ENCODE measurements around the gene PGAM2.

Gene PGAM2

DNA sequence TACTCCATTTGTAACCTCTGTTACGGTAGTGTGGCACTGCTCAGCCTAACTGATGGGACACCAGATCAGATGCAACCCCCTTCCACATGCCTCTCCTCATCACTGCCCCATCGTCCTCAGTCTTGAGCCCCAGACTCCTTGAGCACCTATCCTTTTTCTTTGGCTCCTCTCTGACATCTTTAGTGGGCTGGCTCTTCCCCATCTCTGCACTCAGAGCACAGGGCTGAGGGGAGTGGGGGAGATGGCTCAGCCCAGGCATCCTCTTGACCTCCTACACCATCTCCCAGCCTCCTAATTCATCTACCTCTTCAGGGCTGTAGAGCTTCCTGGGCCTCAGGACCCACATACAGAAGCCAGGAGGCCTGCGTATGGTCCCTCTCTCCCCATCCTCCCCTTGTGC is 18.4 kb upstream of the PGAM2 start:
- DNase-seq (ENCODE audit: low read depth), result no peak

DNA sequence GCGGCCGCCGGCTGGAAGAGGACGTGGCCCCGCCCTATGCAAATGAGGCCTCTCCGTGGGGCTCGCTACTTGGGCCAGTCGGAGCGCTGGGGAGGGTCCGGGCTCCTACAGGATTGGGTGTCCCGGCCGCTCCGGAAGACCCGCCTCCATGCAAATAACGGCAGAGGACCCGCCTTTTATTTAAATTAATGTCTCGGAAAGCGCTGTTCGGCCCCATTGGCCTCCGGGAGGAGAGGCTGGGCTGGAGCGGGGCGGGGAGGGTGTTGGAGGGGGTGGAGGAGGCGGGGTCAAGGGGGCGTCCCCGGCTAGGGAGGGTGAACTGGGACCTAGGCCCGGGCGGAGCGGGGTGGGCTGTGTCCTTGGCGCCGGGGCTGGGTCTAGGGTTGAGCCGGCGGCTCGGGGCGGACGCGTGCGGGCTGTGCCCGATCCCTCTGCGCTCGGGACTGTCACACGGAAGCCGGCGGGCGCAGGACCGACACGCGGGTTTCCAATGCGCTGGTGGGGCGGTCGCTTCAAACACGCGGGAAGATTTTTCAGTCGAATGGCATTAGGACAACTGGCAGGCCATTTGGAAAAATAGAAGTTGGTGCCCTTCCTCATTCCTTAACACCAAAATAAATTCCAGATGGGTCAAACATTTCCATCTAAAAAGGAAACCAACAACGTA is 17.3 kb upstream of the PGAM2 start:
- peak; percentile 92 for DNase-seq (ENCODE audit: low read depth)

DNA sequence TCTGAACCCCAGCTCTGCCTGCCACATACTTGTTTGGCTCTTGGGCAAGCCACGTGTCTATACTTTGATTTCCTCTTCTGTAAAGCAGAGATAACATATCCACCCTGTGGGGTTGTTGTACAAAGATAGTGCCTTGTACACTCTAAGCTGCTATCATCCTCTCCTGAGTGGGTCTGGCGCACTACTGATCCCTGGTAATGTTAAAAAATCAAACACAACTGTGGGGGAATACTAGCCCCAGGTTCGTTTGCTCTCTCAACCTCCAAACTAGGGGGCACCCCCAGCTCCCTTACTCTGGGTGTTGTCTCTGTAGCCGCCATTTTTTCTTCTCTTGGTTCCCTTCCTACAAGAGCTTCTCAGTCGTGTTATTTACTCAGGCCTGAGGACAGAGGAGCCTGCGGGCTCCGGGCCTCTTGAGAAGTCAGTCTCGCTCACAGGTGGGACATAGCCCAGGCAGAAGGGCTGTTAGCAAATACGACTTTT is 15.9 kb upstream of the PGAM2 start:
- no peak for DNase-seq (ENCODE audit: low read depth)

DNA sequence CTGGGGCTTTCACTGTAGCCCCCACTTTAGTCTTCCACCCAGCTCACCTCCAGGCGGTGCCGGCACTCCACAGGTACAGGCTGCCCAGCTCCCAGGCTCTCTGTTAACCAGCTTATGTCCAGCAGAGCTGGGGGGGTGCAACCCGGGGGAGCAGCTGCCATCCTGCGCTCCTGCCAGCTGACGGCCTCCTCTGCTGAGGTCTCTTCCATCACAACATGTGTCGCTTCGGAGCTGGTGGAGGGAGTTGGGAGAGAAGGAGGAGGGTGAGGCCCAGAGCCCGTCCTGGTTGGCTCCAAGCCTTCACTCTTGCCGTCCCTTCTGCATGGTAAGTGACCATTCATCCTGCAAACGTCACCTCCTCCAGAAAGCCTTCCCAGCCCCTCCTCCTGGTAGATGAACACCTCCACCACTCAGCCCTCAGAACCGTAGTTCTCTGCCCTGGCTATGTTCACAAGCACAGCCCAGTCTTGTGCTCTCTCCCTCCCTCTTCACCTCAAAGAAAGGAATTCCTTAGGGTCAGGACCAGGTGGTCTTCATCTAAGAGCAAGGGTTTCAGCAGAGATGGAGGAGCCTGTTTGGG is 15.4 kb upstream of the PGAM2 start:
- no peak for DNase-seq (ENCODE audit: low read depth)

DNA sequence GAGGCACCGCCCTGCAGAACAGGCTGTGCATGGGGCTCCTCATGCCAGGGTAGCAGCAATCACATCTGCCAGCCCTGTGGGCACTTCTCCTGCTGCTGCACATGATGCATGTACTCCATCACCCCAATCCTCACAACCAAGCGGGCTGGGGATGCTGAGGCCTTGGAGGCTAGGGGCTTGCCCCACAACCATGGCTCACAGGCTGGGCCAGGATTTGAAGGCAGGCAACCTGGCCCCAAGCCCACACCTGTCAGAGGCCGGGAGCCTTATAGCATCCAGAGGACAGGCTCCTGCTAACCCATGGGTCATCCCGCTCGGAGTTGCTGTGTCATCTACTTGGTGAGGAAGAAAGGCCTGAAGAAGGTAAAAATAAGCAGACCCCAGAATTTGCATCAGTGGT is 14.8 kb upstream of the PGAM2 start:
- DNase-seq (ENCODE audit: low read depth), result no peak

DNA sequence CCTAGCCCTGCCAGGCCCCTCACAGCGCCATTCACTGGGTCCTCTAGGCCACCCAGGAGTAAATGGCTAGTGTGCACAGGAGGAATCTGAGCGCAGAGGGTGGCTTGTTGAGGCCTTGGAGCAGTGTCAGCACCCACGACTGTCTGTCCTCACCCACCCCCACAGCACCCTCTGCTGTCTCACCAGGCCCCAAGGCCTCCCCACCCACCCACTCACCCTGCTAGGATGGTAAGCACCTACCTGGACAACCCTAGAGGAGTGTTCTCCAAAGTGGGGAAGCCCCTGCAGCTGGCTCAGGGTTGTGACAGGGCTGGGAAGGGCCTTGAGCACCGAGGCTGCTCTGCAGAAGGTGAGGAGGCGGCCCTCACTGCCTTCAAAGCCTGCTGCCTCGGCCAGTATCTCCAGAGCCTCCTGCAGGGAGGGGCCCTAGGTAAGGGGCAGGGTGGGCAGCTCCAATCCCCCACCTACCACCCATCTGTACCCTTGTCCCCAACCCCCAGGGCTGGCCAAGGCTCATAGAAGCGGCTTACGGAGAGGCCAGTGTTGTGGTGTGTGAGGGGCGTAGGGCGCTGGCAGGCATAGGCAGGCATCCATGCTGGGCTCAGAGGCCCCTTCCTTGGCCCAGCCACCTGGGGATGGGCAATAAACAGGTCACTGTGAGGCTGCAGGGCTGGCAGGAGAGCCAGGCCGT is 14.1 kb upstream of the PGAM2 start:
- no peak for DNase-seq (ENCODE audit: low read depth)

DNA sequence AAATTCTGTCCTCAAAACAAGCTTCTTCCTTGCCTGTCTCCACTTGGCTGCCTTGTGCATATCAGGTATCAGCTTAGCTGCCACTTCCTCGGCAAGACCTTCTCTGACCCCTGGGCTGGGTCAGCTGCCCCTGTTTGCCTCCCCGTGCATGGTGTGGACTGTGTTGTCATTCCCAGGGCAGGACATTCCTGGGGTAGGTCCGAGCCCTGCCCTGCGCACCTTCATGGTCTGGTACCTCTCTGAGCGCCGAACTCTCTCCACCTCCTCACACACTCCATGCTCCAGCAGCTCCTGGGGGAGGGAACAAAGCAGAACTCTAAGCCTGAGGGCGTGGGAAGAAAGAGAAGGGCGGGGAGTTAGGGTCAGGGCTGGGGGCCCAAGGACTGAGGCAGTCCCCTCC is 13.2 kb upstream of the PGAM2 start:
- no peak for DNase-seq (ENCODE audit: low read depth)

DNA sequence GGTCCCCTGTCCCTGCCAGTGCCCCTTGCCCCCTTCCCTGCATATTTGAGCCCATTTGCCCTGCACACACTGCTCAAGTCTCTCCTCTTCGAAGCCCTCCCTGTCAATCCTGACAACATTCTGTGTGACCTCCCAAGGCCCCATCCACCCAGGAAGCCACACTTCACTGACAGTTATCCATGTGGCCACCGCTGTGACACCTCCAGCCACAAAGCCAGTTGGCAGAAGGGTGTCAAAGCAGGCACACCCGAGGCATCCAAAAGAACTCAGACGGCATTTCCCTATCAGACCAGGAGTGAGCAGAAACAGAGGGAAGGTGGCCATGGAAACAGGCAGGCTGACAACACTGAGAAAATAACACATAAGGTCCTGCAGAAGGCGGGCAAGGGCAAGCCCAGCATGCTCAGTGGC is 12.3 kb upstream of the PGAM2 start:
- DNase-seq (ENCODE audit: low read depth), result no peak

DNA sequence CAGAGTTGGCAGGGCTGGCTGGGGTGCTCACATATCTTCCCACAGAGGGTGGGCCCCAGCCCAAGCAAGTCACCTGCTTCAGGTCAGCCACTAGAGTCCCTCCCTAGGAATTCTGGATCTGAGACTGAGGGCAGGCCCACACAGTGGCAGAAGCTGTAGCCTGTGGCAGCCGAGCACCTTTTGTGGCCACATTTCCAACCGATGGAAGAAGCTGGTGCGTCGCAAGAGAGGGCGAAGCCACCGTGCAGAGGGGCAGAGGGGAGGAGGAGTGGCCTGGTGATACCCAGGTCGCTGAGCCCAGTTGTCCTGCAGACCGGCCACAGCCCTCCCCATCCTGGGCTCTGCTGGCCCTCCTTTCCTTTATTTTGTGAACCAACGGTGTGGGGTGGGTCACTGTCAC is 11.7 kb upstream of the PGAM2 start:
- DNase-seq (ENCODE audit: low read depth), result no peak

DNA sequence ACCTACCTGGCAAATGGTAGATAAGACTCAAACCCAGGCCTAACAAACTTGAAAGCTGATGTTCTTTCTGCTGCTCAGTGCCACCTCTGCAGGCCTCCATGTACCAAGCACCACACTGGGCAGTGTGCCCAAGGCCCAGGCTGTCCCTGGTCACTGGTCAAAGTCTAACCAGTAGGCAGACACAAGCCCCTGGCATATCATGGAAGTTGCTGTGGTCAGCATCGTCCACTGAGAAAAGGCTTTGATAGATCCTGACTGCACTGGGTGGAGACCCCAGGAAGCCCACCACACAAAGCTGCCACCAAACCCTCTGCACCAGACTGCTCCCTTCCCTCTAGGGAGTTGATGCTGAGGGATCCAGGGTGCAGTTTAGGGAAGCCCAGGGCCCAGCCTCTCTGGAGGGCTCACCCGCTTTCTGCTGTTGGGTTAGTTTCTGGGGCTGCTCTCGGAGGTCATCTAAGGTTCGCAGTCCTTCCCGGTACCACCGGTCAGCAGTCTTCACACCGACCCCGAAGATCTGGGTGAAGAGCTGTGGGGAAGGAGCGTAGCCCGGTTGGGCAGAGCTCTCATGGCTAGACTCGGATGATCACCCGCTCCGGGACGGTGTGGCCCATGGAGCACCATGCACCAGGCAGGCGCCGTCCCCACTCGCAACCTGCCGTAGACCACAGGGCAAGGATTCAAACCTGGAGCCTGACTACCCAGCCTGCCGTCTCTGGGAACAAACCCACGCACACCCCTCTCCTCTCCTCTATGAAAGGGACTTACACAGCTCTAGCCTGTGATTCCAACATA is 10.9 kb upstream of the PGAM2 start:
- DNase-seq (ENCODE audit: low read depth), result no peak

DNA sequence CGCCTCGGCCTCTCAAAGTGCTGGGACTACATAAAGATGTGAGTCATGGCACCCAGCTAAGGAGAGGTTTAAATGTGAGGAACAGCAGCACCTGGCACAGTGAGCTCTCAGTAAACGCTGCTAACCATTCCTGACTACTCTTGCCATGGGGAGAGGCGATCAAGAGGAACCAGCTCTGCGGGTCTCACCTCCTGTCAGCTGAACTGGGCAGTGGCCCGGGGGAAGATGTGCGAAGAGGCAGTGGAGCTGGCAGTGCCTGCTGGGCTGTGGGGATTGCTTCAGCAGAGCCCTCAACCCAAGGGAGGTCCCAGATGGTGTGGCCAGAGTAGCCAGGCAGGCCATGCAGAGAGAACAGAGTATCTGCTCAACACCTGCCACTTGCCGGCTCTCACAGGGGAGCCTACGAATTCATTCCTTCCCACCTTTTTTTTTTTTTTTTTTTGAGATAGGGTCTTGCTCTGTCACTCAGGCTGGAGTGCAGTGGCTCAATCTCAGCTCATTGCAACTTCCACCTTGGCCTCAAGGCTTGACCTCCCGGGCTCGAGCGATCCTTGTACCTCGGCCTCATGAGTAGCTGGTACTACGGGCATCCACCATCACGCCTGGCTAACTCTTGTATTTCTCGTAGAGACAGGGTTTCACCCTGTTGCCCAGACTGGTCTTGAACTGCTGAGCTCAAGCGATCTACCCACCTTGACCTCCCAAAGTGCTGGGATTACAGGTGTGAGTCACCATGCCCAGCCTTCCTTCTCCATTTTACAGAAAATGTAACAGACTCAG is 10.1 kb upstream of the PGAM2 start:
- no peak for DNase-seq (ENCODE audit: low read depth)

DNA sequence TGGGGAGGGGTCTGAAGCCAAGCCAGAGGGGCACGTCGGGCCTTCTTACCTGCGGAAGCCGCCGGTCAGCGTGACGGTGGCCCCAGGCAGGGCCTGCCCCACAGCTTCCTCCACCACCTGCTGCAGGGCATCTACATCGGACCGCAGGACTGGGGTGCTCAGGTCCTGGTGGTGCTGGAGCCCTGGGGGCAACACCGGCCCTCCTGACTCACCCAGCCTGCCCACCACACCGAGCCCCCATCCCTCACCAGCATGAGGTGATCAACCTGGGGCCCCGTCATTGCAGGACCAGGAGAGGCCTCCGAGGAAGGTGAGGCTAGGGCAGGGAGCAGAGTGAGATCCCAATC is 9.0 kb upstream of the PGAM2 start:
- DNase-seq (ENCODE audit: low read depth), result no peak

DNA sequence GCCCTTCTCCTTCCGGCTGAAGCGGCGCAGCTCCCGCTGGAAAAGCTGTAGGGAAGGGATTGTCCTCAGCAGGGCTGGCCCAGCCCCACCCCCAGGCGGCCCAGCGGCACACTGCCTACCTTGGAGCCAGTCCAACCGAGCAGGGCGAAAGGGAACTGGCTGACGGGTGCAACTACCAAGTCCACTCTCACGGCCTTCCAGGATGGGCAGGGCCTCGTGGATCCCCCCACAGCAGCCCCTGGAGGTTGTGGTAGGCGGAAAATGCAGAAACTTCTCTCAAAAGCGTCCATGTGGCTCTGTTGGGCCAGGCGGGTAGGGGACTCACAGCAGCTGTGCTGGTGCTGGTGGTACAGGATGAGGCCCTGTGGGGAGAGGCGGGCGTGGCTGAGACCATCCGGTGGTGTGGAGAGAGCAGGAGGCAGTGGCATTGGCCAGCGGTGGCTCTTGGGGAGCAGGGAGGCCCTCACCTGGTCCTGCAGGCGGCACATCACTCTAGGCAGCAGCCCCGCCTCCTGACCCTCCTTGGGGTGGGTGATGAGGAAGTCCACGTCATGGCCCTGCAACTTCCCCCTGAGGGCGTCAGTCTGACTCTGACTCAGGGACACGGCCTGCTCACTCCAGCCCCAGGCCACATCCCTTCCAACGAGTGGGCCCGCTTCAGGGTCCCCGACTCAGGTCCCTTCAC is 8.4 kb upstream of the PGAM2 start:
- peak; percentile 37 for DNase-seq (ENCODE audit: low read depth)

DNA sequence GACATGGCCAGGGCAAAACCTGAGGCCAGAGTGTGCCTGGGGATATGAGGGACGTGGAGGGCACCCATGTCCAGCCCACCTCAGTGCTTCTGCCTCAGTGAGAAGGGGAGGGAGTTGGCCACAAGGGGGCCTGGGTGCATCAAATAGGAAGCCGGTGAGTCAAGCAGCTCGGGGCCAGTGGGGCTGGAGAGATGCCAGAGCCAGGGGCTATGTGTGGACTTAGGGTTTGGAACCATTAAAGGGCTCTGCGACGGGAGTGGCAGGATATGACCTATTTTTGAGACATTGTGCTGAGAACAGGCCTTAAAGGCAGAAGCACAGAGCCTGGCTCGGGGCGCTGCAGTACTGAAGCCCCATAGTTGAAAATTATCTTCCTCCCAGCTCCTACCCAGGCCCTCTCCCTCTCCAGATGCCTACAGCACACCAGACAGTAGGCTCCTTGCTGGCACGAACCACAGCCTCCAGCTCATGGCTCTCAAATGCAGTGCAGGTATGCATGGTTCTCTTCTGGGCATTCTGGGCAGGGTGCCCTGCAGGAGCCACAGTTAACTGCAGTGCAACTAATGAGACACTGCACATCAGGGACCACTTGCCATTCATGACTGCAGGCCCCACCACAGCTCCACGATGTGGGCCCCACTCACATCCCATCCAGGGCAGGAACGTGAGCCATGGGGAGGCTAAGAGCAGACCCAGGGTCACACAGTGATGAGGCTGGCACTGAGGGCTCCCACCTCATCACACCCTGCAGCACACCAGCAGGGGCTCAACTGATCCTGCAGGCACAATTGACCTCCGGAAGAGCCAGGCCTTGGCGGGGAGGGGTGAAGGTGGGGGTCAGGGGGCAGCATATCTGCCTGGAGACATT is 7.2 kb upstream of the PGAM2 start:
- DNase-seq (ENCODE audit: low read depth), result no peak

DNA sequence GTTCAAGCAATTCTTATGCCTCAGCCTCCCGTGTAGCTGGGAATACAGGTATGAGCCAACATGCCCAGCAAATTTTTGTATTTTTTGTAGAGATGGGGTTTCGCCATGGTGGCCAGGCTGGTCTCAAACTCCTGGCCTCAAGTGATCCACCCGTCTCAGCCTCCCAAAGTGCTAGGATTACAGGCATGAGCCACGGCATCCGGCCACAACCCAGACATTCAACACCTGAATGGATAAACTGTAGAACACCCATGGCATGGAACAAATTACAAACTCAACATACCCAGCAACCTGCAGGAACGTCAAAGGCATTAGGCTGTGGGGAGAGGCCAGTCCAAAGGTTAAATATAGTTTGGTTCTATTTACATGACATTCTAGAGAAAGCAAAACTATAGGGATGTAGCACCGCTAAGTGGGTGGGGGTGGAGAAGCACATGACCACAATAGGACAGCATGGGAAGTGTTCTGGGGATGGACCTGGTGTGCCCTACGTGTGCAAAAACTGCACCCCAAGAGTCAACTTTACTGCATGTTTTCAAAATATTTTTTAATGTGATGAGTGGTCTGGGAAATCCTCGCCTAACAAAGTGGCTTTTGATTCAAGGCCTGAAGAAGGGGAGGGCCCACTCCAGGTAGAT is 6.5 kb upstream of the PGAM2 start:
- no peak for DNase-seq (ENCODE audit: low read depth)

DNA sequence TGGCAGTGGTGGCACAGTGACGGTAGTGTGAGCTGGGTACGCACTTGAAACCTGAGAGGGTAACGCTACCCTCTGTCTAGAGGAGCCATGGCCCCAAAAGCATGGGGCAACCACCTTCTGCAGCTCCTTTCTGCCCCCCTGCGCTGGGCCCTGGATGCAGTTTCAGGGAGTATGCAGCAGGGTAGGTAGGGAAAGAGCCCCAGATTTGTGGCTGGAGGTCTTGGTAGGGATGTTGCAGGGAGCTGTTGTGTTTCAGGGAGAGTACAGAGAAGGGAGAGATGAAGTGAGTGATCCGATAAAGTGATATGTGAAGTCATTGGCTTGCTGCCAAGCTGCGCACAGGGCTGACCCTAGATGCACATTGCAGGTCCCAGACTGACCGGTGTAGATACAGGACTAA is 2.7 kb upstream of the PGAM2 start:
- DNase-seq (ENCODE audit: low read depth), result no peak

DNA sequence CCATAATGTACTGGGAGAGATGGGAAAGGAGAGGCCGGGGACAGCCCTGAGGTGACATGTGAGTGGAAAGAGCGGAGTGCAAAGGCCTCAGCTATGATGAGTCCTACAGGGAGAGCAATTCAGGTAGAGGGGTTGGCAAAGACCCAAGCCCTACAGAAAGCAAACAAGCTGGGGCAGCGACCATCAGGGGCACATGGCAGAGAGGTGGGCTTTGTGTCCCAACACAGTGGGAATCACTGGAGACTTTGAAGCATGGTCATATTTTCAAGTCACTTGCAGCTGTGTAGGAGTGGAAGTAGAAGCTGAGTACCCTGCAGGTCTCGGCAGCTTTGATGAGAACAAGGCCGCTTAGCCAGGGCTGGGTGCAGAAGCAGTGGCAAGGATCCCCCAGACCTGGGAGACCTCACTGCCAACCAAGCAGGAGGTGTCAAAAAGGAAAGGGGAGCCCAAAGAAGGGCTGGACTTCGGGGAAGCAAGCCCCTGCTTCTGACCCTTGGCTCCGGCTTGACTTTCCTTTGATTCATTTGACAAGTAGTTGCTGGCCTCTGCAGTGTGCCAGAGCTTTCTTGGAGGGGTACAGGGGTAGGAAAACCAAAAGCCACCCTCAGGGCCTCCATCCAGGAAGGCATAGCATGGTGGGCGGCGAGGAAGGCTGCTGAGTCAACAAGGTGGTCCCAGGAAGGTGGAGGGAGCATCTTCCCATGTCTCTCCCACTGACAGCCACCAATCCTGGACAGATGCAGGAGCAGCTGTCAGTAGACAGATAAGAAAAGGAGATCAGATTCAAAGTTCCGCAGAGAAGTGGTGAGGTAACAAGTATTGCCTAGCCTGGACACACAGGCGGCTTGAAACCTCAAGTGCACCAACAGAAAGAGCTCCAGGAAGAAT is 1.9 kb upstream of the PGAM2 start:
- no peak for DNase-seq (ENCODE audit: low read depth)

DNA sequence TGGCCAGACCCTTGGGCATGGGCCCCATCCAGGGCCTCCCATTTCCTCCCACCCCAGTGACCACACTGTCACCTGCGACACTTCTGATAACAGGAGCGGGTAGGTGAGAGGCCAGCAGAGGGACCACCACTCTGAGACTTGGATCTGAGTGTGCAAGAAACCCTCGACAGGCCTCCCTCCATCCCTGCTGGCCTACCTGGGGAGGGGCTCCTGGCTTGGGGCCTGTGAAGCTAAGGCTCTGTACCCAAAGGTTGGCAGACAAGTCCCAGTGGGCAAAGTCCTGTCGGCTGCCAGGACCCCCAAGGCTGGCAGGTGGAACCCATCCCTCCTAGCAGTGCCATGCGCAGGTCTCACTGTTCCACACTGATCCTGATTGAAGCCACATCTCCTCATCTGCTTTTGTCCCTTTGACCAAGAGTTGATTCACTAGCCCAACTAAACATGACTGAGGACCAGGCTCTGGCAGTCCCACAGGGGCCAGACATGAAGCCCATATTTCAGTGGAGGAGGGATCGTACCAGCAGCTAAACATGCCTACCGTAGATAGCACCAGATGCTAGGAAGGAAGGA is 1.2 kb upstream of the PGAM2 start:
- DNase-seq (ENCODE audit: low read depth), result no peak

DNA sequence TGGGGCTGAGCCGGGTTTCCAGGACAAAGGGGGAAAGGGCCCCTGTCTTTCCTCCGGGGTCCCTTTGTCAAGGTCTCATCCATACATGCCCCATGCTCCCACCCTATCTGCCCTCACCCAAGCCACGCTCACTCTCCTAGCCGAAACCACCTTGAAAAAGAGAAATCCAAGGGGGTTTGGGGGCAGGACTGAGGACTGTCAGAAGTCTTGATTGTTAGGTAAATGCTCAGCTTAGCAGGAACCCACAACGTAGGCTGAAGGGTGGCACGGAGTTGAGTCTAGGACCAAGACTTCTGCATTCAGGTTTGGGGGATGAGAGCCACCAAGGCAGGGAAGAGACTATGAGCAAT is 719 bp upstream of the PGAM2 start:
- DNase-seq (ENCODE audit: low read depth), result no peak
